GM18505 (cell line): ENCODE measurements around the gene ADI1.
"Not testable (repeated sequence)": the region's sequence is repeated elsewhere in the genome, so short reads cannot be mapped to it uniquely, and the experiment has no call there.

Source experiments
- ATAC-seq: cut with Tn5 transposase; IDR thresholded peaks from one replicate; pipeline ENCODE4 v1.9.1; 2021; ENCODE audit not compliant: unreplicated experiment
- POLR2A ChIP-seq: IDR thresholded peaks from 4 replicates; pipeline ENCODE4 v1.6.1; 2011; ENCODE audit warnings: borderline replicate concordance; ENCODE audit not compliant: insufficient read depth, insufficient read length; ENCODE audit errors: extremely low read depth

ADI1 gene

GRCh38 chr2:3517948-3518495, 1.3 kb downstream of the ADI1 start:
- ATAC-seq: no peak
- TF ChIP-seq POLR2A: no peak

- no peak for ATAC-seq
- no peak for TF ChIP-seq POLR2A
Observed at GRCh38 chr2:3516831-3517230, 2.5 kb downstream of the ADI1 start.

GRCh38 chr2:3515438-3515837, 3.9 kb downstream of the ADI1 start:
- not testable (repeated sequence) for ATAC-seq

GRCh38 chr2:3513026-3513810, 6.1 kb downstream of the ADI1 start:
- no peak for ATAC-seq
- TF ChIP-seq POLR2A: no peak

- ATAC-seq: no peak
- TF ChIP-seq POLR2A: no peak
Observed at GRCh38 chr2:3512086-3512485, 7.2 kb downstream of the ADI1 start.

- no peak for ATAC-seq
- TF ChIP-seq POLR2A: no peak
Observed at GRCh38 chr2:3505771-3506170, 13.6 kb downstream of the ADI1 start.

- no peak for ATAC-seq
- TF ChIP-seq POLR2A: no peak
Observed at GRCh38 chr2:3504741-3505140, 14.6 kb downstream of the ADI1 start.

- ATAC-seq: no peak
Observed at GRCh38 chr2:3503483-3503882, 15.8 kb downstream of the ADI1 start.

GRCh38 chr2:3503046-3503445, 16.3 kb downstream of the ADI1 start:
- no peak for ATAC-seq
- no peak for TF ChIP-seq POLR2A

More at GRCh38 chr2:3503483-3503882, 15.8 kb downstream of the ADI1 start:
- no peak for TF ChIP-seq POLR2A

- TF ChIP-seq POLR2A: no peak
Observed at GRCh38 chr2:3500326-3500899, 18.9 kb downstream of the ADI1 start.

GRCh38 chr2:3498783-3499394, 20.4 kb downstream of the ADI1 start:
- ATAC-seq: no peak
- TF ChIP-seq POLR2A: no peak

More at GRCh38 chr2:3500326-3500899, 18.9 kb downstream of the ADI1 start:
- no peak for ATAC-seq

GRCh38 chr2:3496708-3497080, 22.6 kb downstream of the ADI1 start:
- ATAC-seq: not testable (repeated sequence)

GRCh38 chr2:3494984-3495666, 24.2 kb downstream of the ADI1 start:
- no peak for ATAC-seq

More at GRCh38 chr2:3494984-3495666, 24.2 kb downstream of the ADI1 start:
- TF ChIP-seq POLR2A: no peak
